WI38 (cell line): Measurements from ENCODE around the gene KLHL3.

Source experiments
- H3K4me3 ChIP-seq: 2 replicates; pipeline ENCODE4 v1.5.1; 2011; ENCODE audit warnings: low read depth, mild to moderate bottlenecking, control low read depth, low read length
- TF ChIP-seq, protein P1 (sequence below): IDR thresholded peaks from 2 replicates; pipeline ENCODE4 v1.5.1; 2012; ENCODE audit warnings: low read depth, mild to moderate bottlenecking, control low read depth, low read length

KLHL3 gene

GRCh38 chr5:137600721-137601360 is 135.0 kb downstream of the KLHL3 start:
- no peak overlapping the region for H3K4me3 ChIP-seq
- TF ChIP-seq, protein P1, sequence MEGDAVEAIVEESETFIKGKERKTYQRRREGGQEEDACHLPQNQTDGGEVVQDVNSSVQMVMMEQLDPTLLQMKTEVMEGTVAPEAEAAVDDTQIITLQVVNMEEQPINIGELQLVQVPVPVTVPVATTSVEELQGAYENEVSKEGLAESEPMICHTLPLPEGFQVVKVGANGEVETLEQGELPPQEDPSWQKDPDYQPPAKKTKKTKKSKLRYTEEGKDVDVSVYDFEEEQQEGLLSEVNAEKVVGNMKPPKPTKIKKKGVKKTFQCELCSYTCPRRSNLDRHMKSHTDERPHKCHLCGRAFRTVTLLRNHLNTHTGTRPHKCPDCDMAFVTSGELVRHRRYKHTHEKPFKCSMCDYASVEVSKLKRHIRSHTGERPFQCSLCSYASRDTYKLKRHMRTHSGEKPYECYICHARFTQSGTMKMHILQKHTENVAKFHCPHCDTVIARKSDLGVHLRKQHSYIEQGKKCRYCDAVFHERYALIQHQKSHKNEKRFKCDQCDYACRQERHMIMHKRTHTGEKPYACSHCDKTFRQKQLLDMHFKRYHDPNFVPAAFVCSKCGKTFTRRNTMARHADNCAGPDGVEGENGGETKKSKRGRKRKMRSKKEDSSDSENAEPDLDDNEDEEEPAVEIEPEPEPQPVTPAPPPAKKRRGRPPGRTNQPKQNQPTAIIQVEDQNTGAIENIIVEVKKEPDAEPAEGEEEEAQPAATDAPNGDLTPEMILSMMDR: no peak

- no peak overlapping the region for H3K4me3 ChIP-seq
- TF ChIP-seq, protein P1: no peak
Measured at GRCh38 chr5:137599457-137599856, 136.4 kb downstream of the KLHL3 start.

GRCh38 chr5:137598399-137598798 is 137.5 kb downstream of the KLHL3 start:
- TF ChIP-seq, protein P1: no peak
- no peak overlapping the region for H3K4me3 ChIP-seq

GRCh38 chr5:137596941-137597340 is 138.9 kb downstream of the KLHL3 start:
- TF ChIP-seq, protein P1: no peak
- no peak overlapping the region for H3K4me3 ChIP-seq

- TF ChIP-seq, protein P1: no peak
- H3K4me3 ChIP-seq: no peak overlapping the region
Measured at GRCh38 chr5:137595396-137596079, 140.4 kb downstream of the KLHL3 start.

DNA sequence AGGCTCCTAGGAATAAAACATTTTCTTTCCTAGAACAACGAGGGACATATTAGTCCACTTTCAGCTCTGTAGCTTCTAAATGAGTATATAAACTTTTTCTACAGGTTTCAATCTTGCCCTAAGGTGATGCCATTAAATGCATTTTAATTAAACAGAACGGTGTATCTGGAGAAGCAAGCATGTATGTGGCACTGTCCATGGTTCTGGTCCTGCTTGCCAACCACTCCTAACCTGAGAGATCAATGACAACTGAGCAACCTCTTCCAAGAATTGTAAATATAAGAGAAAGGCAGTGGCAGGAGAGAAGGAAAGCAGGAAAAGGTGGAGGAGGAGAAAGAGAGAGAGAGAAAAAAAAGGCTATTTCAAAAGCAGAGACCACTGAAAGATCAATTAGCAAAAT is 141.2 kb downstream of the KLHL3 start:
- TF ChIP-seq, protein P1: no peak

GRCh38 chr5:137592317-137592716 is 143.6 kb downstream of the KLHL3 start:
- TF ChIP-seq, protein P1: no peak

More for the DNA sequence above, 141.2 kb downstream of the KLHL3 start:
- H3K4me3 ChIP-seq: no peak overlapping the region

More at GRCh38 chr5:137592317-137592716, 143.6 kb downstream of the KLHL3 start:
- no peak overlapping the region for H3K4me3 ChIP-seq
